Prostate gland (tissue), 2 donors: ENCODE measurements around the gene PI3. TPM values are rescaled to one million over a fixed set of nuclear protein-coding genes. Genes with fewer than 3 reads are reported as not detected.

Source experiments
- DNase-seq: peaks from one replicate; pipeline ENCODE4 v3.0.0-alpha.2; 2019; ENCODE audit warnings: low spot score
- H3K27ac ChIP-seq, 2 donors: fragments of 200-600 bp; sonication (generic); 2 replicates each; pipeline ENCODE4 v1.5.1; 2017 to 2019
- H3K27me3 ChIP-seq: fragments of 200-600 bp; sonication (generic); replicated peaks from 2 replicates; pipeline ENCODE4 v1.5.1; 2019; ENCODE audit not compliant: insufficient read depth
- H3K36me3 ChIP-seq, 2 donors: fragments of 200-600 bp; sonication (generic); 1 replicate in 1 of 2; 2 replicates in 1 of 2; pipeline versions ENCODE4 v1.5.1 to v1.8.1; 2017 to 2019
- H3K4me1 ChIP-seq: fragments of 200-600 bp; sonication (generic); replicated peaks from 2 replicates; pipeline ENCODE4 v1.5.1; 2019
- H3K4me3 ChIP-seq, 2 donors: fragments of 200-600 bp; sonication (generic); 2 replicates each; pipeline ENCODE4 v1.5.1; 2017 to 2019
- H3K9me3 ChIP-seq: fragments of 200-600 bp; sonication (generic); 2 replicates; pipeline ENCODE4 v1.5.1; 2017
- POLR2A ChIP-seq: fragments of 450-650 bp; IDR thresholded peaks from one replicate; pipeline ENCODE4 v1.6.1; 2016; ENCODE audit warnings: antibody characterized with exemption, mild to moderate bottlenecking
- POLR2AphosphoS5 ChIP-seq: sonication (generic); formaldehyde crosslinking; IDR thresholded peaks from one replicate; pipeline ENCODE4 v1.6.1; 2017; ENCODE audit warnings: antibody characterized with exemption
- WGBS: methylation state at CpG from one replicate; pipeline ENCODE4 v1.1.5; 2018; 5-methylcytosine and 5-hydroxymethylcytosine counted together
- intact Hi-C: fragments of 100-400 bp; cut with DNase I; formaldehyde crosslinking; loops from one replicate; pipeline ENCODE4 v1.14.2; 2022
- total RNA-seq, 2 donors: library from RNA; depleted of rRNA; stranded (reverse); fragments of >200 nt; gene quantifications; one replicate each; pipeline ENCODE4 v1.1.0, GENCODE V29; 2016
- TF ChIP-seq, protein P1 (sequence below), 4 experiments: fragments of 200-600 bp in 2 of 4; fragments of 450-650 bp in 2 of 4; sonication (generic) in 2 of 4; IDR thresholded peaks; 1 replicate in 3 of 4; 2 replicates in 1 of 4; pipeline ENCODE4 v1.5.1; 2016 to 2019; ENCODE audit warnings: antibody characterized with exemption in 4 of 4, mild to moderate bottlenecking in 2 of 4, moderate library complexity in 2 of 4

Gene PI3
- total RNA-seq, 2 donors from 2014 or later: 1.5 TPM; not detected in 1

DNA sequence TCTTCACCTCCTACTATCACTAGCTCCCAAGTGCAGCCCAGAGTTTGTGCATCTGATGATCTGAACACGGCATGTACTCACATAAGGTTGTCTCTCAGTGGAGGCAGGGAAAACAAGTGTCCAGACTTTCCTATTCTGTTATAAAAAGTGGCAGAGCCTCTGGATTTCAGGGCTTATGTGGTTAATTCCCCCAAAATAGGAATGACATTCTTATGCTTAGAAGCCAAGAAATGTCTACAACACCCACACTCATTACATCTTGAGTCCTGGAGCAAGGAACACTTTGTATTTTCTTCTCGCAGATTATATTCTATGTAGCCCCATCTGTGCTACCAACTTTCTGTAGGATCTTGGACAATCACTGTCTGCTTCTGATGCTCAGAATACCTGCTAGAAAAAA, 18.6 kb downstream of the PI3 start:
- Histone ChIP-seq H3K36me3 (no peaks in the 10 kb centered on the region), H3K9me3 (no peaks in the 10 kb centered on the region), H3K4me3 (no peak overlapping the region), H3K27ac (no peak overlapping the region), H3K27me3 (no peaks in the 10 kb centered on the region), H3K4me1 (no peaks in the 10 kb centered on the region)
- TF ChIP-seq, protein P1, sequence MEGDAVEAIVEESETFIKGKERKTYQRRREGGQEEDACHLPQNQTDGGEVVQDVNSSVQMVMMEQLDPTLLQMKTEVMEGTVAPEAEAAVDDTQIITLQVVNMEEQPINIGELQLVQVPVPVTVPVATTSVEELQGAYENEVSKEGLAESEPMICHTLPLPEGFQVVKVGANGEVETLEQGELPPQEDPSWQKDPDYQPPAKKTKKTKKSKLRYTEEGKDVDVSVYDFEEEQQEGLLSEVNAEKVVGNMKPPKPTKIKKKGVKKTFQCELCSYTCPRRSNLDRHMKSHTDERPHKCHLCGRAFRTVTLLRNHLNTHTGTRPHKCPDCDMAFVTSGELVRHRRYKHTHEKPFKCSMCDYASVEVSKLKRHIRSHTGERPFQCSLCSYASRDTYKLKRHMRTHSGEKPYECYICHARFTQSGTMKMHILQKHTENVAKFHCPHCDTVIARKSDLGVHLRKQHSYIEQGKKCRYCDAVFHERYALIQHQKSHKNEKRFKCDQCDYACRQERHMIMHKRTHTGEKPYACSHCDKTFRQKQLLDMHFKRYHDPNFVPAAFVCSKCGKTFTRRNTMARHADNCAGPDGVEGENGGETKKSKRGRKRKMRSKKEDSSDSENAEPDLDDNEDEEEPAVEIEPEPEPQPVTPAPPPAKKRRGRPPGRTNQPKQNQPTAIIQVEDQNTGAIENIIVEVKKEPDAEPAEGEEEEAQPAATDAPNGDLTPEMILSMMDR (IDR thresholded peaks at IDR 0.05): no peak
- TF ChIP-seq POLR2AphosphoS5 (no peak), POLR2A (no peak)
- 82% methylated on average over 2 of the region's 2 CpGs for WGBS
- intact Hi-C loops: no loop called here
- no peak for DNase-seq

DNA sequence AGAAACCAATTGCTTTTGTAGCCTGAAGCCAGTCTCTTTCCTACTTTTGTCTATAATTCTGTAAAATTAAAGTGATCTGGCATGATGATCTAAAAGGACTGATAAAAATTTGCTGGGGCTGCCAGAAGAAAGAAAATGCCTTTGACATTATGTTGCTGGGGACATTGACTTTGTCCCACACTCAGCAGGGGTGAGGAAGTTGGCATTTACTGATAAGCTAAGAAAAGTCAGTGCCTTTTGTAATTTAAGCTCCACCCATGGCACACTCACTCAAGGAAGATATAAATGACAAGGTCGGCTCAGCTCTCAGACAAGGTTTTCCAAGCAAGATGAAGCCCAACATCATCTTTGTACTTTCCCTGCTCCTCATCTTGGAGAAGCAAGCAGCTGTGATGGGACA, 32.0 kb downstream of the PI3 start, which contains the start of gene SEMG1:
Gene SEMG1 (plus strand): TSS at position 309 of the 400 bp plus-strand sequence. CDS start 21 bp downstream, at position 330.
- Histone ChIP-seq H3K36me3 (no peaks in the 10 kb centered on the region), H3K9me3 (no peaks in the 10 kb centered on the region), H3K27me3 (no peaks in the 10 kb centered on the region), H3K4me1 (no peaks in the 10 kb centered on the region), H3K27ac (no peak within 1 kb of the TSS), H3K4me3 (no peak within 1 kb of the TSS)
- TF ChIP-seq, protein P1 (IDR thresholded peaks at IDR 0.05): no peak
- TF ChIP-seq POLR2AphosphoS5: no peak
- TF ChIP-seq POLR2A: no peak
- 33% methylated on average over 1 of the region's 1 CpG for WGBS
- no peak for DNase-seq
- intact Hi-C loops: no loop called here

DNA sequence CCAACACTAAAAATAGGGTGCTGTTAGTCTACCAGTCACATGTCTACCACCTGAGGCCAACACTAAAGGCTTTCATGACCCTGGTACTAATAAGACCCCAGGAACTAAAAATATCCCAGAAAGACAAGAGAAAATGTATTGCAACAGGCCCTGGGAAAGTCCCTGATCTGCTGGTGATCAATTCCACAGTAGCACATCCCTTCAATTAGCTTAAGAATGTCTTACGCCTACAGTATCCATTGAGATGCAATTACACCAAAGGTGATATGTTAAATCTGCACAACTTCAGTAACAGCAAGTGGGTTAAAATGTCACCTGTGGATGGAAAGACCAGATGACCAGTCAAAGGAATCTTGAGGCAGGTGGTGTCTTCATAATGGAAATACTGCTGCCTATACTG, 35.2 kb downstream of the PI3 start:
- H3K27me3 ChIP-seq: no peaks in the 10 kb centered on the region
- no peak overlapping the region for H3K27ac ChIP-seq
- no peak overlapping the region for H3K4me3 ChIP-seq
- no peaks in the 10 kb centered on the region for H3K36me3 ChIP-seq
- DNase-seq: no peak
- no peaks in the 10 kb centered on the region for H3K9me3 ChIP-seq
- WGBS: 91% methylated on average over 1 of the region's 1 CpG
- intact Hi-C loops: no loop called here
- H3K4me1 ChIP-seq: no peaks in the 10 kb centered on the region
- TF ChIP-seq POLR2A (no peak), POLR2AphosphoS5 (no peak)
- TF ChIP-seq, protein P1 (IDR thresholded peaks at IDR 0.05): no peak

DNA sequence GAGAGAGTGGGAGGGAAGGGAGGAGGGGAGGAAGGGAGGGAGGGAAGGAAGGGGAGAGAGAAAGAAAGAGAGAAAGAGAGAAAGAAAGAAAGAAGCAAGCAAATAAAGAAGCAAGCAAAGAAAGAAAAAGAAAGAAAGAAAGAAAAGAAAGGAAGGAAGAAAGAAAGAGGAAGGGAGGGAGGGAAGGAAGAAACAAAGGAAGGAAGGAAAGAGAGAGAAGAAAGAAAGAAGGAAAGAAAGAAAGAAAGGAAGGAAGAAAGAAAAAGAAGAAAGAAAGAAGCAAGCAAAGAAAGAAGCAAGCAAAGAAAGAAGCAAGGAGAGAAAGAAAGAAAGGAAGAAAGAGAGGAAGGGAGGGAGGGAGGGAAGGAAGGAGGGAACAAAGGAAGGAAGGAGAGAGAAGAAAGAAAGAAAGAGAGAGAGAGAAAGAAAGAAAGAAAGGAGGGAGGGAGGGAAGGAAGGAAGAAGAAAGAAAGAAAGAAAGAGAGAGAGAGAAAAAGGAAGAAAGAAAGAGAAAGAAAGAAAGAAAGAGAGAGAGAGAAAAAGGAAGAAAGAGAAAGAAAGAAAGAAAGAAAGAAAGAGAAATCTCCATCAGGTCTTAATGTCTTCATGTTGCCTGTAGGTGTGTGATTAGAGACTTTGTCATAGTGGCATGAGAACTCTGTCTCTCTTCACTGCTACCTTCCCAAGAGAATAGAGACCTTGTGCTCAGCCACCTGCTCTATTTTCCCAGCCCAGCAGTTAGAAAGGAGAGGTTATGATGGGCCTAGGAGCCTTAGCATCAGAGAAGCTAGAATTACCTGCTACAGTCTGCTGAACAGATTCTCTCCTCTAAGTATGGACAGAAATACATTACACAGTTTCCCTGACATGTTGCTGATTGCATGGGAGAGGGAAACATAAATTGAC, 37.1 kb downstream of the PI3 start:
- Histone ChIP-seq H3K4me1 (no peaks in the 10 kb centered on the region), H3K36me3 (no peaks in the 10 kb centered on the region), H3K27me3 (no peaks in the 10 kb centered on the region), H3K4me3 (no peak overlapping the region), H3K9me3 (no peaks in the 10 kb centered on the region), H3K27ac (no peak overlapping the region)
- intact Hi-C loops: no loop called here
- DNase-seq: no peak
- TF ChIP-seq POLR2AphosphoS5 (no peak), POLR2A (no peak)
- TF ChIP-seq, protein P1 (IDR thresholded peaks at IDR 0.05): no peak

DNA sequence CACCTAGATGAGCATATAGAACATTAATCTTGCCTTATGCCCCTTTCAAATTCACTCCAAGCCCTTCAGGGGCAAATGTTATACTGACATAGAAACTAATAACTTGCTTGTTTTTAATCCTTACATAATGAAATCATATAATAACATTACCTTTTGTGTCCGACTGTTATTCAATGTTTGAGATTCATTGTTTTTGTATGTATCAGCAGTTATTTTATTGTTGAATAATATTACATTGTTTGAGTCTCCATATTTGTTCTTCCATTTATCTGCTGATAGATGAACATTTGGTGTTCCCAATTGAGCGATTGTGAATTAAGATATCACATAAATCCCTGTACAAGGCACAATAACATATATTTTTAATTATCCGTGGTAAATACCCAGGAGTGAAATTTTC, 38.1 kb downstream of the PI3 start:
- Histone ChIP-seq H3K27ac (no peak overlapping the region), H3K4me3 (no peak overlapping the region), H3K27me3 (no peaks in the 10 kb centered on the region), H3K9me3 (no peaks in the 10 kb centered on the region), H3K4me1 (no peaks in the 10 kb centered on the region), H3K36me3 (no peaks in the 10 kb centered on the region)
- intact Hi-C loops: no loop called here
- no peak for DNase-seq
- TF ChIP-seq, protein P1 (IDR thresholded peaks at IDR 0.05): no peak
- TF ChIP-seq POLR2AphosphoS5 (no peak), POLR2A (no peak)
- 84% methylated on average over 3 of the region's 3 CpGs for WGBS
